ENCODE results near the gene LATS2.

The LATS2 gene

GRCh38 chr13:20988909-20989655, 72.3 kb downstream of the LATS2 start:
- ATAC-seq, result no peak
- TF ChIP-seq CSDC2 (CRISPR knock-in tag; IDR thresholded peaks at IDR 0.05) (no peak), SNAI2 (CRISPR knock-in tag; IDR thresholded peaks at IDR 0.05) (no peak), CREB5 (CRISPR knock-in tag; IDR thresholded peaks at IDR 0.05; ENCODE audit: low read depth) (no peak), ESRRG (CRISPR knock-in tag; IDR thresholded peaks at IDR 0.05) (no peak), OSR1 (CRISPR knock-in tag; IDR thresholded peaks at IDR 0.05) (no peak), BACH2 (CRISPR knock-in tag; IDR thresholded peaks at IDR 0.05; ENCODE audit: borderline replicate concordance) (no peak), ARNTL (CRISPR knock-in tag; IDR thresholded peaks at IDR 0.05; ENCODE audit: borderline replicate concordance, low read depth) (no peak), ZNF8 (CRISPR knock-in tag; IDR thresholded peaks at IDR 0.05) (no peak), TOX (CRISPR knock-in tag; IDR thresholded peaks at IDR 0.05; ENCODE audit: borderline replicate concordance) (no peak), ZNF70 (CRISPR knock-in tag; IDR thresholded peaks at IDR 0.05) (no peak), ZFP30 (CRISPR knock-in tag; IDR thresholded peaks at IDR 0.05) (no peak), PATZ1 (CRISPR knock-in tag; IDR thresholded peaks at IDR 0.05; ENCODE audit: borderline replicate concordance) (no peak), RARB (CRISPR knock-in tag; IDR thresholded peaks at IDR 0.05) (no peak), TSHZ2 (CRISPR knock-in tag; IDR thresholded peaks at IDR 0.05) (no peak), ZNF565 (CRISPR knock-in tag; conservative IDR thresholded peaks at IDR 0.05; ENCODE audit: low read depth) (no peak), PPARA (CRISPR knock-in tag; IDR thresholded peaks at IDR 0.05; ENCODE audit: borderline replicate concordance) (no peak)

GRCh38 chr13:20988033-20988908, 73.1 kb downstream of the LATS2 start:
- no peak for ATAC-seq
- no peak for TF ChIP-seq PATZ1 (CRISPR knock-in tag; IDR thresholded peaks at IDR 0.05; ENCODE audit: borderline replicate concordance)
- no peak for TF ChIP-seq SNAI2 (CRISPR knock-in tag; IDR thresholded peaks at IDR 0.05)
- TF ChIP-seq TCF4 (CRISPR knock-in tag; IDR thresholded peaks at IDR 0.05; ENCODE audit: borderline replicate concordance), result no peak
- no peak for TF ChIP-seq TOX (CRISPR knock-in tag; IDR thresholded peaks at IDR 0.05; ENCODE audit: borderline replicate concordance)
- no peak for TF ChIP-seq RARB (CRISPR knock-in tag; IDR thresholded peaks at IDR 0.05)
- no peak for TF ChIP-seq CSRNP3 (CRISPR knock-in tag; IDR thresholded peaks at IDR 0.05)
- no peak for TF ChIP-seq ESRRG (CRISPR knock-in tag; IDR thresholded peaks at IDR 0.05)
- no peak for TF ChIP-seq ZFP30 (CRISPR knock-in tag; IDR thresholded peaks at IDR 0.05)
- TF ChIP-seq CREB5 (CRISPR knock-in tag; IDR thresholded peaks at IDR 0.05; ENCODE audit: low read depth), result no peak
- TF ChIP-seq TSHZ2 (CRISPR knock-in tag; IDR thresholded peaks at IDR 0.05), result no peak
- TF ChIP-seq ISL1 (CRISPR knock-in tag; IDR thresholded peaks at IDR 0.05), result no peak
- no peak for TF ChIP-seq ZNF70 (CRISPR knock-in tag; IDR thresholded peaks at IDR 0.05)
- no peak for TF ChIP-seq POU6F1 (CRISPR knock-in tag; IDR thresholded peaks at IDR 0.05; ENCODE audit: borderline replicate concordance, low read depth)
- TF ChIP-seq ZC3H10 (CRISPR knock-in tag; IDR thresholded peaks at IDR 0.05), result no peak

All from SK-N-SH treated with all-trans-retinoic acid at 6 μM for 48 hours (cell line).